Right renal pelvis (tissue), 4 donors: ENCODE data around the gene TF. TPM values are rescaled to one million over a fixed set of nuclear protein-coding genes. Genes with fewer than 3 reads are reported as not detected.

Experiments used
- DNase-seq, 4 donors: peaks; one replicate each; pipeline ENCODE4 v3.0.0-alpha.2; 2013; ENCODE audit warnings: low read depth in 4 of 4, low spot score in 3 of 4, missing footprints in 1 of 4
- polyA plus RNA-seq, 4 donors: library from polyadenylated mRNA; unstranded; fragments of 120-200 nt; gene quantifications; one replicate each; pipeline ENCODE4 v1.2.1, GENCODE V29; 2013; ENCODE audit not compliant: insufficient read length in 4 of 4

The TF gene
- polyA plus RNA-seq, 4 donors: 2.6 to 8.0 (median 3.4) TPM

DNA sequence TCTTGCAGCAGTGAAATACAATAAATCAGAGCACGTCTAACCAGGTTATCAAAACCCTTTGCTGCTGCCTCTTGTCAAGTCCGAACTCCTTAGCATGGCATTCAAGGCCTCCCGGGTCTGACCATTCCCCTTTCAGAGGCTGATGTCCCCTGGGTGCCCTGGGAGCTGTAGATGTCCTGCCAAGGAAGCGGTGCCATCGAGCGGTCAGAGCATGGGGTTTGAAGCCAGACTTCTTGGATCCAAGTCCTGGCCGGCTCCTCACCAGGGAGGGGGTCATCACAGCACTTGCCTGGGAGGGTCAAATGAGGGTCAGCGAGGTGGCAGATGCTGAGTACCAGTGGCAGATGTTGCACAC, 496 bp downstream of the TF start:
- no peak for DNase-seq

- DNase-seq: no peak
These were observed 1.2 kb downstream of the TF start for GRCh38 chr3:133747373-133747772.

- DNase-seq: no peak
These were observed 1.9 kb downstream of the TF start for GRCh38 chr3:133747907-133748639.

- DNase-seq: no peak
These were observed 3.5 kb downstream of the TF start for GRCh38 chr3:133749427-133750258.

DNA sequence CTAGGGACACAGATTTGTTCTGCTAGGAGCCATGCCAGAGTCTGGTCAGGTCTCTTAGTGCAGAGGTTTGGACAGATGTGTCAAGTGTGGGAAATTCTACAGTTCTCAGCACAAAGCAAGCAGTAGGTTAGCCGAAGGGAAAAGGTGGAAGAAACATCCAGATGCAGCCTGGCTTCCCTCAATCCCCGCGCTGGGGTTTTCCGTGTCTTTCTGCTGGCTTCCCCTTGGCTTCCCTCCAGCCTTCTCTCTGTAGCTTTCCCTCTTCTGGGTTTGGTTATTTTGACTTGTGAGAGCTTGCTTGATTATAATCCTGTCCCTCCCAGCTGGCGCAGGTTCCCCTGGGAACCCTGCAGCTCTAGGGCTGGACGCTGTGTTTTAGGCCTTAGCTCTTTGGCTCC, 4.1 kb downstream of the TF start:
- DNase-seq: no peak

DNA sequence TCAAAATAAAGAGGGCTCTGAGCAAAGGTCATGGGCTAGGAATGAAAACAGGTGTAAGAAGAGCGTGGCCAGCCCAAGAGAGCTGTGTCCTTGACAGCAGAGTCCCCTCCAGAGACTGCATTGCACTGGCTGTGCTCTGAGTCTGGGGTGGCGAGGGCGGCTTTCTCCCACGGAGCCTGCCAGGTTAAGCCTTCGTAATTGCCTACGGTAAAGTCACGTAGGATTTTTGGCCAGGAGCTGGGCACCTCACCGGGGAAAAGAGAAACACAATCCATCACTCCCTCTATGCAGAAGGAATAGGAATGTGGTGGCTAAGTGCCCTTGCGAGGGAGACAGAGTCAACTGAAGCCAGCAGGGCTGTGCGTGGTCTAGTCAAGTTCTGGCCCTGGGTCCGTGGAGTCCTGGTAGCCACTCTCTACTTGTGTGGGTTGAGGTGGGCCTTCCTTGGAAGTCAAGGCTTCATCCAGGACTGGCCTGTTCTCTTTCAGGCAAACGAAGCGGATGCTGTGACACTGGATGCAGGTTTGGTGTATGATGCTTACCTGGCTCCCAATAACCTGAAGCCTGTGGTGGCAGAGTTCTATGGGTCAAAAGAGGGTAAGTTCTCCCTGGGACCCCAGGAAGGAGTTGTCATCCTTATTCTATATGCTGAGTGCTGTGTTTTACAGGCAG, 7.0 kb downstream of the TF start:
- DNase-seq: no peak

GRCh38 chr3:133753779-133754164, 7.6 kb downstream of the TF start:
- no peak for DNase-seq

- DNase-seq: no peak
These were observed 8.3 kb downstream of the TF start for GRCh38 chr3:133754455-133754854.

DNA sequence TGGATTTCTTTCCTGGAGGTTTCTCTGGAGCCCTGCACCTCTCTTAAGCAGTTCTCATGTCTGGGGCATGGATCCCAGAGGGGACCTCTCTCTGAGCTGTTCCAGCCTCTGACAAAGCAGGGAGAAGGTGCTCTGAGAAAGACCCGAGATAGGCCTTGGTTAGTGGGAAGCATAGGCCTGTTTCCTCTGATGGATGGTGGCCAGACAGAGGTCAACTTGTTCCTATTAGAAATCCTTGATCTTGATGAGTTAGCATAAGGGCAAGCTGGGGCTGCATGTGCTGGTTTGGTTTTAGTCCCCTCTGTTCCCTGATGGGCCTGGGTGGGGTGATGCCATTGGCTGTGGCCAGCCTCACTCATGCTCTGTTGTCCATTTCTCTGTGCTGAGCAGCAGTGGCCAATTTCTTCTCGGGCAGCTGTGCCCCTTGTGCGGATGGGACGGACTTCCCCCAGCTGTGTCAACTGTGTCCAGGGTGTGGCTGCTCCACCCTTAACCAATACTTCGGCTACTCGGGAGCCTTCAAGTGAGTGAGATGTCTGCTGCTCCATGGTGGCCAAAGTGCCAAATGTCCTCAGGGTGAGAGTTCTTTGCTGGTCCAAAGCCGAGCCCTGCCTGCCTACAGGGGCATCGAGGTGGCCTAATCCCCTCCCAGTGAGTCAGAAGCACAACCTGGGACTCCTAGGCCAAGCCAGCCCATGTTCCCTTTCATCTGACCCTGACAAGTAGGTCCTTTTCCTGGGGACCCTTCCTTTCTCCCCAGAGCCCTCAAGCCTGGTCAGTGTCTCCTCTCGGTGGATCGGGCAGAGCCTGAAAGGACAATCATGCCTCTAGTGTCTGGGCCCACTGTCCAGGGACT, 9.0 kb downstream of the TF start:
- no peak for DNase-seq

- no peak for DNase-seq
These were observed 10.8 kb downstream of the TF start for GRCh38 chr3:133756716-133757694.

GRCh38 chr3:133757701-133758567, 11.7 kb downstream of the TF start:
- DNase-seq: no peak

DNA sequence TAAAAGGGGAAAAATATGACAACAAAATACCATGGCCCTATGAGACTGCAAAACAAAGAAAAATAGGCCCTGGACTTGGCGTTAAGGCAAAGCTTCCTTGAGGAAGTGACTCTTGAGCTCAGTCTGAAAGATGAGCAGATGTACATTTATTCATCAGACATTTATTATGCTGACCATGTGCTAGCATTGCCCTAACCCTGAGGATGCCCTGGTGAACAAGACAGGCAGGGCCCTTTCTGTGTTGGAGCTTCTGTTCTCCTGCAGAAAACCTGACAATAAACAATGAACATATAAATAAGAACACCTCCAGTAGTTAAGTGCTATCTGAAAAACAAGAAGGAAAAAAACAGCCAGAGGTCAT, 12.4 kb downstream of the TF start:
- DNase-seq: no peak

- no peak for DNase-seq
These were observed 13.0 kb downstream of the TF start for GRCh38 chr3:133758964-133759739.

DNA sequence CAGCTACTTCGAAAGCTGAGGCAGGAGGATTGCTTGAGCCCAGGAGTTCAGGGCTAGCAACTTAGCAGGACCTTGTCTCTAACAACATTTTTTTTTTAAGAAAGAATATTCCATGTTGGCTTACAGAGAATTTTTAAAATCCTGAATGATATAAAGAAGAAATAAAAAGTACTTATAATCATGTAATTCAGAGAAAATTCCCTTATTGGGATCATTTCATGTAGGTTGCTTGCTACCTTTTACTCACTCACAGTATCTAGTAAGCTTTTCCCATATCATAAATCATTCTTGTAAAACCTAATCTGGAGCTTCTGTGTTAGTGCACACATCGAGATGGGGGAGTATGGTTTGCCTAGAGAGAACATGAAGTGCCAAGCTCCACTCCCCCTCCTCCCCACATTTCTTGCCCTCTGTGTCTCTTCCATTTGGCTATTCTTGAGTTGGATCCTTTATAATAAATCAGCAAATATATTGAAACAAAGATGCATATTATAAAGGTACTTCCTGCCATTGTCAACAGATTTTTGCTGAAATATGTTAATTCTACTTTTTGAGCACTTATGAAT, 13.6 kb downstream of the TF start:
- no peak for DNase-seq

DNA sequence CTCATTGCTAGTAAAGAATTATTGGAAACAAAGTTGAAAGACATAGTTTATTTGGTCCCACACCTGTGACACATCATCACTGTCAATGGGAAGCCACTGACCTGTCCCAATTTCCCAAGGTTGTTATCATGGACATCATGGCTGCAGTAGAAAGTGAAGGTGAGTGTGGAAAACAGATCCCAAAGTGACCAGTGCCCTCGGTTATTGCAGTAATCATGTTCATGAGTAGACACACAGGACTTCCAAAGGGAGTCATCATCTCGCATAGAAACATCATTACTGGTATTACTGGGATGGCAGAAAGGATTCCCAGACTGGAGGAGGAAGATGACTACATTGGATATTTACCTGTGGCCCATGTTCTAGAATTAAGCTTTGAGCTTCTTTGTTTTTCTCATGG, 14.7 kb downstream of the TF start:
- no peak for DNase-seq

- no peak for DNase-seq
These were observed 15.7 kb downstream of the TF start for GRCh38 chr3:133761605-133762484.

GRCh38 chr3:133762539-133762938, 16.3 kb downstream of the TF start:
- DNase-seq: no peak
